Lower leg skin (tissue), 3 donors: ENCODE data around the gene SNX5.

Experiments
- POLR2A ChIP-seq, 2 donors: fragments of 450-650 bp; IDR thresholded peaks; one replicate each; pipeline ENCODE4 v1.6.1; 2016 to 2017; ENCODE audit warnings: antibody characterized with exemption in 2 of 2, mild to moderate bottlenecking in 1 of 2, moderate library complexity in 1 of 2
- TF ChIP-seq, protein P1 (sequence below), 3 donors: fragments of 450-650 bp; IDR thresholded peaks; one replicate each; pipeline ENCODE4 v1.5.1; 2016; ENCODE audit warnings: antibody characterized with exemption in 3 of 3, mild to moderate bottlenecking in 3 of 3, moderate library complexity in 2 of 3

- TF ChIP-seq, protein P1, sequence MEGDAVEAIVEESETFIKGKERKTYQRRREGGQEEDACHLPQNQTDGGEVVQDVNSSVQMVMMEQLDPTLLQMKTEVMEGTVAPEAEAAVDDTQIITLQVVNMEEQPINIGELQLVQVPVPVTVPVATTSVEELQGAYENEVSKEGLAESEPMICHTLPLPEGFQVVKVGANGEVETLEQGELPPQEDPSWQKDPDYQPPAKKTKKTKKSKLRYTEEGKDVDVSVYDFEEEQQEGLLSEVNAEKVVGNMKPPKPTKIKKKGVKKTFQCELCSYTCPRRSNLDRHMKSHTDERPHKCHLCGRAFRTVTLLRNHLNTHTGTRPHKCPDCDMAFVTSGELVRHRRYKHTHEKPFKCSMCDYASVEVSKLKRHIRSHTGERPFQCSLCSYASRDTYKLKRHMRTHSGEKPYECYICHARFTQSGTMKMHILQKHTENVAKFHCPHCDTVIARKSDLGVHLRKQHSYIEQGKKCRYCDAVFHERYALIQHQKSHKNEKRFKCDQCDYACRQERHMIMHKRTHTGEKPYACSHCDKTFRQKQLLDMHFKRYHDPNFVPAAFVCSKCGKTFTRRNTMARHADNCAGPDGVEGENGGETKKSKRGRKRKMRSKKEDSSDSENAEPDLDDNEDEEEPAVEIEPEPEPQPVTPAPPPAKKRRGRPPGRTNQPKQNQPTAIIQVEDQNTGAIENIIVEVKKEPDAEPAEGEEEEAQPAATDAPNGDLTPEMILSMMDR (IDR thresholded peaks at IDR 0.05), result no peak
- no peak for TF ChIP-seq POLR2A (IDR thresholded peaks at IDR 0.05)
Measured at GRCh38 chr20:17959257-17959627, 9.4 kb downstream of the SNX5 start.
